DMS79 (cell line): ENCODE data around the gene TRERF1.

Experiments used
- DNase-seq: peaks from one replicate; lab custom pipeline; 2025; lab: John Stamatoyannopoulos, UW

Gene TRERF1

DNA sequence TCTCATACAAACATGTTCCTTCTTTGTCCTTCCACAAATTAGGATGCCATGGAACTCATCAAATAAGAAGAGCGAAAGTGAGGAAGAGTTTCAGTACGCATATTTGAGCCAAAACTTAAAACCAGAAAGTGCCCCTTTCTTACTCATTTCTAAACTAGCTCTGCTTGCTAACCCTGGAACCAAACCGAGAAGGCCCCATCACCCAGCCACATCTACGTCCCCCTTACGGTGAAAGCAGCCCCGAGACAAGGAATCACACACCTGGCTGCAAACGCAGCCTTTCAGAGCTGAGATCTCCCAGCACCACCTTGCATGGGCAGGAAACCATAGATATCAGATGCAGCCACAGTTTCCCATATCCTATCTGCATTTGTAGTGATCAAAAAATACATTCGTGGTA is 28.5 kb downstream of the TRERF1 start:
- DNase-seq, result no peak

DNA sequence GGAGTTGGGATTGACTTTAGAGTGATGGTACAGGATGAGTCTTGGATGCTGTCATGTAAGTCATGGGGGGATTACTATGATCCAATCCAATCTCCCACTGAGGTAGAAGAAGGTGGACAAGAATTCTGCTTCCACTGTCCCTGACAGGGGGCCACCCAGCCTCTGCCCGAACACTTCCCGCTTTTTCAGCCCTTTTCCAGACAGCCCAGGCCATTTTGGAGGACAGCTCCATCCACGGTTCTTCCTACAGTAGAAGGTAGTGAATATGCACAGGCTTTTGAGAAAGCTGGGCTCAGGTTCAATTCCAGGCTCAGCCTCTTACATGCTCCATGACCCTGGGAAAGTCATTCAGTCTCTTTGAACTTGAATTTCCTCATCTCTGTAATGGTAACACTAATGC is 31.0 kb downstream of the TRERF1 start:
- DNase-seq, result no peak

DNA sequence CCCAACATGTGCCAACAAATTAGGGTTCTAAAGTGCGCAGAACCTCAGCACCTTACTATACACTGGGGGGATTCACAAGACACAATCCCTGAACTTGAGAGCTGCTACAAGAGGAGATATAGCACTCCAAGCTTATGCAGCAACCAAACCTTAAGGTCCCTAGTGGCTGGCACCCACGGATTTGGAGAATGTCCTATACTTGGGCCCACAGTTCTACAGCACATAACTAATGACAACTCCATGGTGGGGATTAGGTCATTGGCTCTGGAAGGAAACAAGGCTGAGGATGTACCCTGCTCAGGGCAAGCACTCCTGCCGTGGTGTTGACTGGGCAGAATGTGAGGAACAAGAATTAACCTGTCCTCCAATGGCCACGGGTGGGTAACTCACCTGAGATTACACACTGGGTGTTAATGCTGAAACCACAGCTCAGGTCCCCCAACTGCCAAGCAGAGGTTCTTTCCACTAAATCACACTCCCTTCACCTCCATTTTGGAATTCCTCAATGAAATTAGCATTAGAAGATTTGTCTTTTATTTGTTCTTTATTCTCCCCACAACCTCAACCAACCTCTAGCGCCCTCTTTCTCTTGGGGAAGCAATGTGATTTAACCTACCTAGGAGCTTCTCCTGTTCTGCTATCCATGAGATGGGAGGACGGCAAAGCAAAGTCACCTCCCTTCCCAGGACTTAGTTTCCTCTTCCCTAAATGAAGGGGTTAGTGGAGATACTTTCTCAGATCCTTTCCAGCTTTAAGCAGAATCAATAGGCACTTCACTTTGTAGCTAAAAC is 32.0 kb downstream of the TRERF1 start:
- DNase-seq, result no peak

DNA sequence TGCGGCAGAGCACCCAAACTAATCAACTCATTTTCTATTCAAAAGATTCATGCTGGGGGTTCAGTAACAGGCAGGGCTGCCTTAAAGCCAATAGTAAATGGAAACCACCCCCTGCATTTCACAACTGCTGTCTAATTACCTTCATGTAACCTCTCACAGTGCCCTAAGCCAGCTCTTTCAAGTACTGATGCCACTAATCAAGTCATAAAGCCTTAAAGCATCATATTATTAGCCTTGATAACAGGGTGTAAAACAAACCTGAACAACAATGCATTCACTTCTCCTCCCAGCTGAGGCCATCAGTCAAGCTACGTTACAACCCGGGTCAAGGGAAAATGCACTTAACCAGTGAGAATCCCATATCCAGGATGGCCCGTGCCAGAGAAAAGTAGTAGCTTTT is 33.0 kb downstream of the TRERF1 start:
- DNase-seq, result no peak

DNA sequence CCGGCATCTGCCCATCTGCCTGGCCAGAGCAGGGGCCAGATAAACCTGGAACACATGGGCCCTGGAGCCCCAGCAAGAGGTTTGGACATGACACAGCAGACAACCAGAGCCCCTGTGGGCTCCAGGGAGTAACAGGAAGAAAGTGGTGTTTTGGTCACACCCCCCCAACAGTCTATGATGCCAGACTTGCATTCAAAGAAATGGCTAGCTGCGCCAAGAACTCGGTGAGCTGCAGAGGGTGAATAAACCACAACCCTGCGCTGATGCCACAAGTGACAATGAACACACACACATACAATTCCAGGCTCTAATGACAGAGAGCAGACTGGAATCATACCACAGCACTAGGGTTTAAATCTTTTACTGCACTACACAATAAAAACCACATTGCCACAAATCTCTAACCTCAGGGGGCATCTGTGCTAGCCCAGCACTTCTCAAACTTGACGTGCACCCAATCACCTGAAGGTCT is 34.0 kb downstream of the TRERF1 start:
- DNase-seq, result no peak

DNA sequence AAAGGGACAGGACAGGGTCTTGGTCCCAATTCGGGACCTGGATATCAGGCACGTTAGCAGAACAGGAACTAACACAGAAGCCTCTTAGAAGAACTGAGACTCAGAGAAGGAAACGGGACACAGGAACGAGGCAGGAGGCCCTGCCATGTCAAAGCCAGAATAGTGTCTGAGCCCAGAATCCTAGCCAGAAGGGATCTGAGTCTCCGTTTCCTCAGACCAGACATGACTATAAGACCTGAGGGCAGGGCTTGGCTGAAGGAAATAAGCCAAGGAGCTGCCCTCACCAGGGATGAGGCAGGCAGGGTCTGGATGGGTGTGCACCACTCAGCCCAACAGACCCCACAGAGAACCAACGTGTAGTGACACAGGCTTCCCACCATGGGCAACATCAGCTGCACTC is 40.3 kb downstream of the TRERF1 start:
- DNase-seq, result no peak

DNA sequence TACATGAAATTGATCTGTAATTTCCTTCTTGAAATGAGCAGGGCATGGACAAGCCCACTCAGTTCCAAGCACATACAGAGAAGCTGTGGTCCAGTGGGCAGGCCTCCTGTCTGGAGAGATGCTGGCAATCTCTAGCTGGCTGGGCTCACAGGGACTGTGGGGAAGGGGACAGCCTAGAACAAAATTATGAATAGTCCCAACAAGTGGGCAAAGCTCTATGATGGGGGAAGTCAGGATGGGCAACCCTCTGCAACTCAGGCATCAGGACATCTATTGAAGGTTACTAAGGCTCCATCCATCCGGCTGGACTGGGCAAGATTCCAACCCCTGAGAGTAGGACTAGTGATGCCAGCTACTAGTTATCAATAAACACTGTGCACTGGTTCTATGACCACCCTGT is 40.9 kb downstream of the TRERF1 start:
- DNase-seq, result no peak

DNA sequence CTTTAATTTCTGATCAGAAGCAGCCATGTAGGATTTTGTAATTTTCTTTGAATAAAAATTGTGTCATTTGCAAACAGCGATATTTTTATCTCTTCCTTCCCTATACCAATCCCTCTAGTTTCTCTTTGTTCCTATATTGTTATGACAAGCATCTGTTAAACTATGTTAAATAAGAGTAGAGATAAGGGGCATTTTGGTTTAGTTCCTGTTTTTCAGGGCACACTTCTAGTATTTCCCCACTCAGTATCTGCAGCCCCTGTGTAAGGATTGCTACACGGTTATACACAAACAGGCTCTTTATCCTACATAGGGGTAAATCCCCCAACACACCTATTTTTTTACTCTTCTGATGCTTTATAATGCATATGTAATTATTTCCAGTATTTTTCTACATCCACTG is 42.1 kb downstream of the TRERF1 start:
- DNase-seq, result no peak

DNA sequence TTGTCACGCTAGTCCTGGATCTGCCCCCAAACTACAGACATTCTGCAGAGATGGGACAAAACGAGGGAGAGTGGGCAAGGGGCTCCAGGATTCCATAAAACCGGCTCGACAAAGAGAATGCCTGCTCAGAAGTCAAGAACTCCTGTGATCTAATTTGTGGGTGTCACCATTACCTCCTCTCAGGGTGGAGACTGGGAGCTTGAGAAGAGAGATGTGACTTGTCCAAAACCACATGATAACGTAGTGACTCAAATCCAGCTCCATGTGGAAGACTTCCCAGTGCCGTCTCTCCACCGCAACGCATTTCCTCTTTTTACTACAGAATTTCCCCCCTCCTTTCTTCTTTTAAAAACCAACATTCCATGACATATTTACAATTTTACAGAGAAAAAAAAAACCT is 44.3 kb downstream of the TRERF1 start:
- no peak for DNase-seq

DNA sequence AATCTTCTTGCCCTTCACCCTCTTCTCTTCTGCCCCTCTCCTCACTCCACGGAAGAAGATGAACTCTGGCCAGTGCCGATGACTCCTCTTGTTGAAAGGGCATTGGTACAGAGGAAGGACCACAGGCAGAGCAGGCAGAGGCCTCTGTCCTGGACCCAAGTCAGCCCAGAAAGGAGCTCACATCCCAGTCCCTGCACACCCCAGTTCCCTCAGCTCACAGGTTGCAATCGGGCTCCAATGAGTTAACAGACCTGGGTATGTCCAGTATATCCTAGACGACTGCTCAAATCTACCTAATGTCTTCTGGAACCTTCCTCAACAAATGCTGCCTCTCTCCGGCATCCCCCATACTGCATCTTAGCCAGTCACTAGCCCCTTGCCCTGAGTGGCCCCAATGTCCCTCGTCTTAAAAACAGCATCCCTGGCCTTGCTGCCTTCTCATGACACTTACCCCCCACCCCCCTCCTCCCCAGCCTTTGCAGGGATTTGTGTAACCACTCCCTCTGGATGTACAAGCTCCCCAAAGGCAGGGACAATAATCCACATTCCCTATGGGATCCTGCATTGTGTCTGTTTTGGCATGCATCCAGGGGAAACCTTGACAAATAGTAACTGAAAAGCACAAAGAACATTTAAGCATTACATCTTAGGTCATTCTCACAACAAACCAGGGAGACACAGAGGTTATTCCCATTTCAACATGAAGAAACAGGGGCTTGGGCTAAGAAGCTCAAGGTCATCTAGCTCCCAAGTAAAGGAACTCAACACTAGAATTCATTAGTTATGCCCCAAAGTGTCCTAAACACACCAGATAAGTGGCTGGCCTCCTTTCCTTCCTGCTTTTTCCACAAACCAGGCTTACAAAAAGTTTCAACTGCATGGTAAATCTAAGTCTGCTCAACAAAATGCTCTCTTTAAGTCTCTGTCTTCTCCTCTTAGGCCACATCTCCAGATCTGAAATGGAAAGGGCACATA is 45.1 kb downstream of the TRERF1 start:
- no peak for DNase-seq

DNA sequence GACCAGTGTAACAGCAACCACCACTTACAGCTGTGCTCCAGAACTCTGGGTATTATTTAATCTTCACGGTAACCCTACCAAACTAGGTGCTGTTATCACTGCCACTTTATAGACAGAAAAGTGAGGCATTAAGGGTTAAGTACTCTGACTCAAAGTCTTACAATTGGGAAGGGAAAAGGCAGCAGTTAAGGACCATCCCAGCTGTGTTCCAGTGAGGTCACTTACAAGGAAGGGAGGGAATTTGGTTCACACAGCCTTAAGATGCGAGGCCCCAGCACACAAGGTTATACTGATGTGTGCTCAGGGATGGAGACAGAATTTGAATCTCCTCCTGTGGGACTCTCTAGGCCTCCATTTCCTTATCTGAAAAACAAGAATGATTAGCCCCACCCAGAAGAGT is 46.7 kb downstream of the TRERF1 start:
- DNase-seq, result no peak

DNA sequence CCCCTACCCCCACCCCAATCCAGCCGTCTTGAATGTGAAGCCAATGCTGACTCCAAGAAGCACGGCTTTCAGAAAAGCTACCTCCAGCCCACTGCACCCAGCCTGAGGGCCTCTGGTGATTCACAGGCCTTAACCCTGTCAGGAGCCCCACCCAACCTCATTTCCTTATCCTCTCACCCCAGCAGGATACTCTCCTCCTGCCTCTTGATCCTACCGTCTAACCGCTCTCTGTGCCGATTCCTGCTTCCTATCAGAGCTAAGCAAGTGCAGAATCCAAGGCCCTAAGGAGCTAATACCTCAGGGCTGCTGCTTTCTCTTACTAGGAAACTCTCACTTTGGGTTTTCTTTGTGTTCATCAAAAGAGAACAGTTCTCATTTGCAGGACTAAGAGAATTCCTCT is 47.2 kb downstream of the TRERF1 start:
- no peak for DNase-seq

DNA sequence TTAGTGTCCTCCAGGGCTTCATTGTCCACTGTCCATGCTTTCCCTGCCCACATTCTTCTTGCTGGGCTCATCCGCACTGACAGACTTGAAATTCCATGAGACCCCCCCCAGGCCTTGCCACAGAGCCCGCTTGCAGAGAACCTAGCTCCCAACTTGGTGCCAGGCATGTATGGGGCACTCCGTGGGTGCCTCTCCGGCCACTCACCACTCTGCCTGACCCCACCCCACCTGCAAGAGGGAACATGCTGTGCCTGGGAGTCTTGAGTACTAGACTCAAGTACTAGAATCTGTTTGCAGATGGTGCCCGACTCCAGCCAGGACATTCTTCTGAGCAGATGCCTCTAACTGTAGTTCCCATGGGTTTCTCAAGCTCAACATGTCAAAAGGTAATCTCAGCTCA is 47.9 kb downstream of the TRERF1 start:
- no peak for DNase-seq

DNA sequence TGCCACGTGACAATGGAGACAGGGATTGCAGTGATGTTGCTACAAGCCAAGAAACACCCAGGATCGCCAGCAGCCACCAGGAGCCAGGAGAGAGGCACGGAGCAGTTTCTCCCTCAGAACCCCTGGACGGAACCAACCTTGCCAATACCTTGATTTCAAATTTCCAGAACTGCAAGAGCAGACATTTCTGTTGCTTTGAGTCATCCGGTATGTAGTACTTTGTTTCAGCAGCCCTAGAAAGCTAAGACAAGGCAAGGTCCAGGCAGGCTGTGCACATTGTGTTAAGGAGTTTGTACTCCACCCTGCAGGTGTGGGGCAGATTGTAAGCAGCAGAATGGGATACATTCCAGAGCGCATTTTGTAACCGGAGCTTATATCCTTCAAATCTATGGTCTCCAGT is 48.3 kb downstream of the TRERF1 start:
- no peak for DNase-seq

DNA sequence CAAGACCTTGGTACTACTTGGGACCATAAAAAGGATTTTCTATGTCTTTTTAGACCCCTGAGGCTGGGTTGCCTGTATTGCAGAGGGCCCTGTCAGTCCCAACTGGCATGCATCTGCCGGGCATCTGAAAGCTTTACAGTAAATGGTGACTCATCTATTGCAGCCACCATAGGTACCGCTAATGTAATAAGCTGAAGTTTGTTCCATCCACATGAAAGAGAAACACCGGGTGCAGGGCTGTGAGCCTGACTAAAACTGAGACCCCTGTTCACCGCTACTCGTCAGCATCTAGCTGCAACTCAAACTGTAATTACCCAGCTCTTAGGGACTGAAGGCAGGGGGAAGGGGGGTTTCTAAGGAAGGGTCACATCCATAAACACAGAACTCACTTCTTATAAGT is 49.5 kb downstream of the TRERF1 start:
- no peak for DNase-seq

DNA sequence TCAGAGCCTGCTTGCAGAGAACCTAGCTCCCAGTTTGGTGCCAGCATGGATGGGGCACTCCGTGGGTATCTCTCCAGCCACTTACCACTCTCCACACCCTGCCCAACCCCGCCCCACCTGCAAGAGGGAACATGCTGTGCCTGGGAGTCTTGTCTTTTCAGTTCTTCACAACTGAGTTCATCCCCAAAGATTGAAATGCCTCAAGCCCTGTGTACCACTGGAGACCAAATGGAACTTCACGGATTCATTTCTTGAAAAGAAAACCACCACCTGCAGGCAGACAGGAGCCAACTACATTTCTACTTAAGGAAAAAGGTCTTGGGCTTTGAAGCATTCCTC is 50.1 kb downstream of the TRERF1 start:
- DNase-seq, result no peak

DNA sequence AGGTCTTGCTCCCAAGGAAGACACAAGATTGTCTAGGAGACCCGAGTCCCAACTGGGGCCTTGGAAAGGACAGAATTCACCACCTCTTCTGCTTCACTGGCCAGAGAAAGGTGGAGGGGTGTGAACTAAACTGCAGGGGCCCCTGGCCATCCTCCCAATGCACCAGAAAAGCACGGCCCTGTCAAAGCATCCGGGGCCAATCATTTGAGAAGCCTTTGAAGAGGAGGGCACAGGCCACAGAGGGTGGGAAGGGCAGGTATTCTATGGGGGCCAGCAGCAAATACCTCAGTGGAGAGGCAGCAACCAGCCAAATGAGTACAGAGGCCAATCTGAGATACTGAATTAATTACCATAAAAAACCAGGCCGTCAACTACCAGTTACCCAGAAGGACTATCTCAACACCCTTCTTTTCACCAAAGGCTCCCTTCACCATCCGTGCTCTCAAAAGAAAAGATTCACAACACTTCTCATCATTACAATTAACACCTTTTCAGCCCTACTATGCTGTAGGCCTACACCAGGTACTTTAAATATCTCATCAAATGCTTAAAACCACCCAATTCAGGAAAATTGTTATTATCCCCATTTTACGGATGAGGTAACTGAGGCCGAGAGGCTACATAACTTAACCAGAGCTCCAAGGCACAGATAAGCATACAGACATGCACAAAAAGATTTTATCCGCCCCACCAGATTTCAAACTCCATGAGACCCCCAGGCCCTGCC is 50.7 kb downstream of the TRERF1 start:
- DNase-seq, result no peak

DNA sequence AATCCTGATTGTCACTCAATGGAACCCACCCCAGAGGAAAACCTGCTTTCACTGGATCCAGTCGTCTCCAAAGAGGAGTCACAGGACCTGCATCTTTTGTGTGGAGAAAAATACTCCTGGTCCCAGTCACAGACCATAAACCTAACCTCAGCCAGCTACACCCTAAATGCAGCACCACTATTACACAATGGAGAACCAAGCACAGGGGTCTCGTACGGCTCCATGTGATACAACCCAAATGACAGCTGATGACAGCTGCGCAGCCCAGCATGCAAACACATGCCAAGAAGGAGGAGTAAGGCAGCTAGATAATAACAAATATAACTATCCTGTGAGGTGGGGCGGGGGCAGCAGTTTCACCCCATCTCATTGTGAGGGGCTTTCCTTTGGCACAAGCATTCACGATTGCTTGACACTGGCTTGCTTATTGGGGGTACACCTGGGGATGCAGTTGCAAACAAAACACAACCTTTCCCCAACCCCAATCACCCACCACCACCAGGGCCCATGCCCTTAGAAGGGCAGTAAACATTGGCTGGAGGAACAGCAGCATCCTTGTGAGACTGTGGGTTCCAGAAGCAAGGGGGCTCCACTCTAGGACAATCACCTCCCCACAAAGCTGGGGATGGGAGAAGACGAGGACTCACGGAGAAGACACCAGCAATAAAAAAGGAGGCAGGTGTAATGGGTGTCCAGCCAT is 51.5 kb downstream of the TRERF1 start:
- no peak for DNase-seq

DNA sequence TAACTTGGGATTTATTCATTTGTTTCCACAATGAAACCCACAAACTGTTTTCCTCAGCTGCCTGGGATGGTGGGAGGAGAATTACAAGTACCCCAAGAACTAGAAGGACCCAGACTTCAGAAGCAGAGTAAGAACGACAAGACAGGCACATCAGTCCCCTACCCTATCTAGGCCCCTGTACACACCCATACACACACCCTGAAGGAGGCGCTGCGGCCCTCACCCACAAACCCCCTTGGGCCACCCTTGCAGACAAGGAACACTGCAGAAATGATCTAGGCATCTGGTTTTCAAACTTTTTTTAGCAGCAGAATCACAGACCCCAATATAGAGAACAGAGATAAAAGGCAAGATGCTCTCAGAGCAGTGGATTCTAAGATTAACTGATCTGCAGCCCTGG is 55.0 kb downstream of the TRERF1 start:
- DNase-seq, result no peak

DNA sequence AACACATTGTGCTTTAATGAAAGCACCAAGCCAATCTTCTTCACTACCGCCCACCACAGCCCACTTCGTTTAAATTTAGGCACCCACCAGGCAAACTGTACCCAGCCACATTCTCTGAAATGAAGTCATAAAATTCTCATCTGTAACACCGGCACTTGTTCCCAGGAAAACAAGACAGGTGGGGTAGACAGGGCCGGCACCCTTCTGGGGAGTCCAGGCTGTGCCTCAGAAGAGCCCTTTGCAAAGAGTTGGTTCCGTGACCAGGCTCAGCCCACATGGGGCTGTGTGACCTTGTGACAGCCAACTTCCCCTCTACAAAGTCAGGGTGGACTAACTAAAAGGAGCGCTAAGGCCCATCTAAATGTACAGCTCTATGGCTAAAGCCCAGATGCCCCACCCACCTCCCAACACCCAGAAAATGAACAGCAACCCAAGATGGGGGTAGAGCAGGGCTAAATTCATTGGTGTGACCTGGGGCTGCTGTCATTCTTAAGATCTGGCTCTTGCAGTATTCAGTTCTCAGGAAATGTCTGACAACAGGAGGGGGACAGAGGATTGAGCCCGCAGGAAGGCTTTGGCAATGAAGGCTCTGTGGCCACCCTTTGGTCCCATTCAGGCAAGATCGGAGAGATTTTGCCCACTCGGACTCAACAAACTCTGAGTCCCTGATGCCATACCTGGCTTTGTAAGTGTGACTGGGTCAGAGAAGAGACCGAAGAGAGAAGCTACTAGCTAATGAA is 56.7 kb downstream of the TRERF1 start:
- DNase-seq, result no peak

DNA sequence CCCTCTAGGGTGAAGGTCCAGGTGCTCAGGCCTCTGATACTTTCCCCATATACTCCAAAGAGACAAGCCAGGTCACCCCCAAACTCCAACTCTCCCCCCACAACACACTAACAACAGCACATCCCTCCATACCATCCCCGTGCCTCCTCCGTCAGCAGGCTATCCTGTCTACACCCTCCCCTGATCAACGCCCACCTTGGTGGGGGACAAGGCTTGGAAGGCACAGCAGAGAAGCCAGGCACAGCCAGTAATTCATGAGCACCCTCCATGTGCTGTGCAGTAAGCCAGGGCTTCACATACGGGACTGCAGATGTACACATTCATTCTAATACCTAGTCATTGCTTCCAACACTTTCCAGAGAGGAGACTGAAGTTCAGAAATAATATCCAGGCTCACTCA is 57.6 kb downstream of the TRERF1 start:
- no peak for DNase-seq
